WTC11 (cell line): ENCODE measurements around the gene BCORL1. TPM values are rescaled to one million over a fixed set of nuclear protein-coding genes. Genes with fewer than 3 reads are reported as not detected.
A peak's percentile ranks its signal among the peaks of the same experiment; 100 is the strongest.

ENCODE experiments used
- ATAC-seq: fragments of 200-7000 bp; cut with Tn5 transposase; 2 replicates; pipeline ENCODE4 v1.10.0; 2021; ENCODE audit warnings: mild to moderate bottlenecking, moderate library complexity
- CTCF ChIA-PET: fragments of 300-600 bp; sonication (Branson Sonifier 250); formaldehyde crosslinking; loops from one replicate; lab custom pipeline; 2021; ENCODE audit warnings: antibody characterized with exemption; lab: Charles Lee
- POLR2A ChIA-PET: fragments of 350-600 bp; sonication (Branson Sonifier 250); formaldehyde crosslinking; loops from one replicate; lab custom pipeline; 2021; ENCODE audit warnings: antibody characterized with exemption; lab: Charles Lee
- DNase-seq: peaks from one replicate; pipeline ENCODE4 v3.0.0; 2021; ENCODE audit warnings: low spot score
- H3K27ac Mint-ChIP-seq: 2 replicates; pipeline ENCODE4 v1.8.0; 2021; ENCODE audit warnings: mixed read lengths
- H3K27me3 Mint-ChIP-seq: 2 replicates; pipeline ENCODE4 v1.8.0; 2021; ENCODE audit warnings: low read depth, mild to moderate bottlenecking, moderate library complexity, mixed read lengths
- H3K36me3 Mint-ChIP-seq: 2 replicates; pipeline ENCODE4 v1.8.0; 2021; ENCODE audit warnings: mixed read lengths
- H3K4me1 Mint-ChIP-seq: 2 replicates; pipeline ENCODE4 v1.8.0; 2022; ENCODE audit warnings: mixed read lengths
- H3K4me3 Mint-ChIP-seq: 2 replicates; pipeline ENCODE4 v1.8.0; 2021; ENCODE audit warnings: mild to moderate bottlenecking, moderate library complexity, mixed read lengths
- H3K9me3 Mint-ChIP-seq: 2 replicates; pipeline ENCODE4 v1.8.0; 2021; ENCODE audit warnings: mixed read lengths
- AR ChIP-seq: fragments of 250-450 bp; sonication (Bioruptor Pico); IDR thresholded peaks from 2 replicates; pipeline ENCODE4 v1.9.0; 2021; ENCODE audit warnings: mild to moderate bottlenecking
- CBFB ChIP-seq: sonication (generic); formaldehyde crosslinking; IDR thresholded peaks from 2 replicates; pipeline ENCODE4 v1.8.1; 2022; ENCODE audit warnings: mild to moderate bottlenecking, low read depth, missing genetic modification reagents
- CREM ChIP-seq: sonication (generic); formaldehyde crosslinking; IDR thresholded peaks from 2 replicates; pipeline ENCODE4 v1.8.1; 2022; ENCODE audit warnings: mild to moderate bottlenecking, missing genetic modification reagents, moderate library complexity
- ELF4 ChIP-seq: sonication (generic); formaldehyde crosslinking; IDR thresholded peaks from 2 replicates; pipeline ENCODE4 v1.8.1; 2022; ENCODE audit warnings: low read depth, mild to moderate bottlenecking, moderate library complexity, missing genetic modification reagents
- ESRRA ChIP-seq: sonication (generic); formaldehyde crosslinking; IDR thresholded peaks from 2 replicates; pipeline ENCODE4 v1.8.1; 2022; ENCODE audit warnings: mild to moderate bottlenecking, missing genetic modification reagents, borderline replicate concordance
- FOXP4 ChIP-seq: sonication (generic); formaldehyde crosslinking; IDR thresholded peaks from 2 replicates; pipeline ENCODE4 v1.8.0; 2022; ENCODE audit warnings: mild to moderate bottlenecking, missing genetic modification reagents
- GTF2I ChIP-seq: fragments of 250-450 bp; sonication (Bioruptor Pico); conservative IDR thresholded peaks from 2 replicates; pipeline ENCODE4 v1.4.0; 2021; ENCODE audit warnings: mild to moderate bottlenecking
- HMGXB4 ChIP-seq: sonication (generic); formaldehyde crosslinking; IDR thresholded peaks from 2 replicates; pipeline ENCODE4 v1.8.1; 2023; ENCODE audit warnings: mild to moderate bottlenecking, moderate library complexity, missing genetic modification reagents
- PRRX2 ChIP-seq: fragments of 250-450 bp; sonication (Bioruptor Pico); IDR thresholded peaks from 2 replicates; pipeline ENCODE4 v1.8.0; 2021; ENCODE audit warnings: mild to moderate bottlenecking
- SP1 ChIP-seq: sonication (generic); formaldehyde crosslinking; conservative IDR thresholded peaks from 2 replicates; pipeline ENCODE4 v1.8.1; 2022; ENCODE audit warnings: missing genetic modification reagents
- TCF7 ChIP-seq: sonication (generic); formaldehyde crosslinking; IDR thresholded peaks from 2 replicates; pipeline ENCODE4 v1.8.0; 2022; ENCODE audit warnings: mild to moderate bottlenecking, low read depth, missing genetic modification reagents, moderate library complexity
- ZNF138 ChIP-seq: sonication (generic); formaldehyde crosslinking; conservative IDR thresholded peaks from 2 replicates; pipeline ENCODE4 v1.8.1; 2022; ENCODE audit warnings: mild to moderate bottlenecking, moderate library complexity, missing genetic modification reagents
- total RNA-seq: library from RNA; stranded (reverse); gene quantifications from 3 replicates; pipeline ENCODE4 v1.2.3, GENCODE V29; 2021
- TF ChIP-seq, protein P1 (sequence below): fragments of 250-450 bp; sonication (Bioruptor Pico); IDR thresholded peaks from 2 replicates; pipeline ENCODE4 v1.9.0; 2021; ENCODE audit warnings: mild to moderate bottlenecking

The BCORL1 gene
- total RNA-seq, 1 experiment from 2014 or later, result 12.0 TPM

DNA sequence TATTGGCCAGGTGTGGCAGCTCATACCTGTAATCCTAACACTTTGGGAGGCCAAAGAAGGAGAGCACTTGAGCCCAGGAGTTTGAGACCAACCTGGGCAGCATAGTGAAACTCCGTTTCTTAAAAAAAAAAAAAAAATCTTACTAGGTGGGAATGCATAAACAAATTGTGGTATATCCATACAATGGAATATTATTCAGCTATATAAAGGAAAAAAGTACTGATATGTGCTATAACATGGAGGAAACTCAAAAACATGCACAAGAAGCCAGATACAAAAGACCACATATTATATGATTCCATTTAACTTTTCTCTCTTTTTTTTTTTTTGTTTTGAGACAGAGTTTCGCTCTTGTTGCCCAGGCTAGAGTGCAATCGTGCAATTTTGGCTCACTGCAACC is 13.5 kb upstream of the BCORL1 start (continued):
- no peak for TF ChIP-seq HMGXB4 (CRISPR knock-in tag)

- TF ChIP-seq ZNF138 (CRISPR knock-in tag), result no peak
- peaks cover 13% of the 10 kb centered on the region for H3K4me1 Mint-ChIP-seq
- H3K27ac Mint-ChIP-seq, result no peak overlapping the region
- no peak for DNase-seq
- H3K36me3 Mint-ChIP-seq, result no peaks in the 10 kb centered on the region
- ChIA-PET CTCF (interaction anchor here (0.6 kb wide), 1 partner anchor 92 kb away, joined by 5 read pairs; no protein-coding TSS in a partner anchor), POLR2A (no interaction called here)
- peaks cover 61% of the 10 kb centered on the region for H3K27me3 Mint-ChIP-seq
- ATAC-seq, result no peak
- no peak overlapping the region for H3K4me3 Mint-ChIP-seq
- H3K9me3 Mint-ChIP-seq, result no peaks in the 10 kb centered on the region
Measured at GRCh38 chrX:129976441-129976840, 6.0 kb upstream of the BCORL1 start.

GRCh38 chrX:129979207-129979920 is 3.1 kb upstream of the BCORL1 start:
- peaks cover 4% of the 10 kb centered on the region for H3K4me1 Mint-ChIP-seq
- no peaks in the 10 kb centered on the region for H3K36me3 Mint-ChIP-seq
- no peak overlapping the region for H3K27ac Mint-ChIP-seq
- peaks cover 50% of the 10 kb centered on the region for H3K27me3 Mint-ChIP-seq
- DNase-seq (no peak), ATAC-seq (no peak; the same call in 1 of the 2 replicates)
- no peaks in the 10 kb centered on the region for H3K9me3 Mint-ChIP-seq
- CTCF ChIA-PET, result interaction anchor here (0.8 to 1.4 kb wide), 7 partner anchors 18 to 370 kb away, joined by 3 to 9 read pairs (median 4); no protein-coding TSS in a partner anchor
- POLR2A ChIA-PET, result interaction anchor here (0.8 to 1.0 kb wide), 2 partner anchors 48 to 134 kb away, joined by 3 to 7 read pairs; no protein-coding TSS in a partner anchor
- H3K4me3 Mint-ChIP-seq, result peak overlapping the region; percentile 64
- no peak for TF ChIP-seq ELF4 (CRISPR knock-in tag)
- TF ChIP-seq AR (CRISPR knock-in tag), result no peak
- TF ChIP-seq FOXP4, result no peak
- no peak for TF ChIP-seq CBFB (CRISPR knock-in tag)
- TF ChIP-seq PRRX2, result no peak
- TF ChIP-seq, protein P1, sequence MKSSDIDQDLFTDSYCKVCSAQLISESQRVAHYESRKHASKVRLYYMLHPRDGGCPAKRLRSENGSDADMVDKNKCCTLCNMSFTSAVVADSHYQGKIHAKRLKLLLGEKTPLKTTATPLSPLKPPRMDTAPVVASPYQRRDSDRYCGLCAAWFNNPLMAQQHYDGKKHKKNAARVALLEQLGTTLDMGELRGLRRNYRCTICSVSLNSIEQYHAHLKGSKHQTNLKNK (CRISPR knock-in tag), result no peak
- no peak for TF ChIP-seq SP1 (CRISPR knock-in tag)
- TF ChIP-seq ESRRA, result no peak
- TF ChIP-seq TCF7 (CRISPR knock-in tag), result no peak
- no peak for TF ChIP-seq CREM (CRISPR knock-in tag)
- no peak for TF ChIP-seq GTF2I (CRISPR knock-in tag)
- no peak for TF ChIP-seq ZNF138 (CRISPR knock-in tag)
